GM19372 (cell line): ENCODE results near the gene TRMT112.

Experiments
- ATAC-seq: cut with Tn5 transposase; IDR thresholded peaks from one replicate; pipeline ENCODE4 v1.9.1; 2021; ENCODE audit warnings: mild to moderate bottlenecking, low read depth, moderate library complexity; ENCODE audit not compliant: unreplicated experiment

Gene TRMT112

DNA sequence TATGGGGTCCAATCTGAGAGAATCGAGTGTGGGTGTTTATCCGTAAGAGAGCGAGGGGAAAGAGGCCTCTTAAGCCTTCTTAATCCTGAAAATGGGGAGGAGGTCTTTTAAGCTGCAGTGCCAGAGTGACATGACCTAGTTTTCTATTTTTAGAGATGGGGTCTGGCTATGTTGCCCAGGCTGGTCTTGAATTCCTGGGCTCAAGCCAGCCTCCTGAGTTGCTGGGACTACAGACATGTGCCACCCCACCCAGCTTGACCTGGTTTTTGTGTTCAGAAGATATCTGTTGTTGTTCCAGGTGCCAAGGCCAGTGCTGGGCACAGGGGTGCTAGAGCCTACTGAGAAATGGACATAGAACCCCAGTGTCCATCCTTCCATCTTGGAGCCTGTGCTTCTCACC lies 34.3 kb downstream of the TRMT112 start:
- ATAC-seq: no peak

DNA sequence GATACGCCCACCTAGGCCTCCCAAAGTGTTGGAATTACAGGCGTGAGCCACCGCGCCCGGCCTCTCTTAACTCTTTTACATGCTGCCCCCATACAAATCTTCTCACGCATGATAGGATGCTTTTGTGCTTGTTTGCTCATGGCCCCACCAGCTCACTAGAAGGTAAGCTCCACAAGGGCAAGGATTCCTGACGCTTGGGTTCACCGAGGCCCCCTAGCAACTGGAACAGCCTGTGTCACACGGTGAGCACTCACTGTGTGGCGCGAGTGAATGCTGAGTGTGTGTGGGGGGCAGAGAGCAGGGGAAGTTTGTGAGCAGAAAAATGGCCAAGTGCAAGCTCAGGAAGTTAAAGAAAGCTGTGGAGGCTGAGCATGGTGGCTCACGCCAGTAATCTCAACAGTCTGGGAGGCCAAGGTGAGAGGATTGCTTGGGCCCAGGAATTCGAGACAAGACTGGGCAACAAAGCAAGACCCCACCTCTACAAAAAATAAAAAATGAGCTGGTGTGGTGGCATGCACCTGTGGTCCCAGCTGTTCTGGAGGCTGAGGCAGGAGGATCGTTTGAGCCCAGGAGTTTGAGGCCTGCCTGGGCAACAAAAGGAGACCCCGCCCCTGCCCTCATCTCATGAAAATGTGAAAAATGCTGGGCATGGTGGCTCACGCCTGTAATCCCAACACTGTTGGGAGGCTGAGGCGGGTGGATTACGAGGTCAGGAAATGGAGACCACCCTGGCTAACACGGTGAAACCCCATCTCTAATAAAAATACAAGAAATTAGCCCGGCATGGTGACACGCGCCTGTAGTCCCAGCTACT lies 35.2 kb downstream of the TRMT112 start:
- ATAC-seq: no peak

DNA sequence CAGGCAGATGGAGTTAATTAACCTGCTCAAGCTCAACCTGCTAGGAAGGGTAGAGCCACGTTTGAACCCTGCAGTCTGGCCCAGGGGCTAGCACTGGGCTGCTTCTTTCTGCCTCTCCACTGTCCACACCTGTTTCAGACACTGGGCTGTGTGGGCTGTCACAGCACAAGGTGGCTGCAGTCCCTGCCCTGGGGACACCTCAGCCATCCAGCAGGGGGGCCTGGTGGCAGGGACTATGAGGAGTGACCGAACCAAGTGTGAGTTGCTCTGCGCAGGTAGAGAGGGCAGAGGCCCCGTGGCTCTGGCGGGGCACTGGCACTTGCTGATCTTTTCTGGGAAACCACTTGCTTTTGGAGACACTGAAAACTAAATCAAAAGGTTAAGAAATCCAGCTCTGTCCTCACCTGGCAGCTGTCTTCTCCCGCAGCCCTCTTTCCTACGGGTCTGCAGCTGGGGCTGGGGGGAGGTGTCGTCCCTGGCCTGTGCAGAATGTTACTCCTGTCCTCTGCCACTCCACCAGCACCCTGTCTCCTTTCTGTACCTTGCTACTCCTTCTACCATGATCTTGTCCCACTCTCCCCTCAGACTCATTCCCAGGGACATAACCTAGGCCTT lies 38.7 kb downstream of the TRMT112 start:
- no peak for ATAC-seq

DNA sequence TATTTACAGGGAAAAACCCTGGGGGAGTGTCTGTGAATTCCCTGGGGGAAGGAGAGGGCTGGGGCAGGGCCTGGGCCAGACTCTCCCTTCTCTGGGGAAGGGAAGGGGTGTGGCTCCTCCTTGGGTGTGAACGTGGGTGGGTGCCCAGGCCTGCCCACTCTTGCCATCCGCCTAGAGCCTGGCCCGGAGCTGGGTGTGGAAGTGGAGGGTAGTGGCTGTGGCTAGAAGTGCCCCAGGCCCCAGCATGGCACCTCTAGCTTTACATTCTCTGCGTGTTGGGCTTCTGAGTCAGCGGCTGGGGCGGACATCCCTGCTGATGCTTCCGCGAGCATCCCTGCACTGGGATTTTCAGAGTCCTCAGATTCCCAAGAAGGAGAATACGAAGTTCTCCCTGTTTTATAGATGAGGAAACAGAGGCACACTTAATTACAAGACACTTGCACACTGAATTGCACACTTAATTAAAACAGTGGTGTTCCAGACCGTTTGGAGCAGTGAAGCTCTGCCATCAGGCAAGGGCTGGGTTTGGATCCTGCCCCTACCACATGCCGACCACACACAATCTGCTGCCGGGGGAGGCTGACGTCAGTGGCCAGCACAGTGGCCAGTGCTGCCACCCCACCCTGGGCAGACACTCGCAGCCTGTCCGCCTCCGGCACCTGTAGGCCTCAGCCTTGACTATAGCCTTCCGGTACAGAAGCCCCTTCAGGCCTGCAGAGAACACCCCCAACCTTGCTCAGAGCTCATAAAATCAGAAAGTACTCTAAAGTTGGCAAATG lies 40.5 kb downstream of the TRMT112 start:
- ATAC-seq: no peak

DNA sequence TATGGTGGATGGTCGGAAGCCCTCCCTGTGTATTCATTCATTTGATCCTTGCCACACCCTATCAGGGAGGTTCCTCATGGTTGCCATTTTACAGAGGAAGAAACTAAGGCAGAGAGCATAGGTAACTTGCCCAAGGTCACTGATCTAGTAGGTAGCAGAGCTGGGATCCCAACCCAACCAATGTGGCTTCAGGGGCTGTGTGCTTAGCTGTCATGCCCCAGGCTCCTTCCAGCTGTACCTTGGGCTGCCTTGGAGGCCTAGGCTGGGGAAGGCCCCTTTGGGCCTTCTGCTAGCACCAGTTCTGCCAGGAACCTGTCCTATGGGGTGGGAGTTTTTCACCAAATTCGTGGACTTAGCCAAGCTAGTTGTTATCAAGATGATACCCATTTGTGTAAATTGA lies 41.5 kb downstream of the TRMT112 start:
- no peak for ATAC-seq

DNA sequence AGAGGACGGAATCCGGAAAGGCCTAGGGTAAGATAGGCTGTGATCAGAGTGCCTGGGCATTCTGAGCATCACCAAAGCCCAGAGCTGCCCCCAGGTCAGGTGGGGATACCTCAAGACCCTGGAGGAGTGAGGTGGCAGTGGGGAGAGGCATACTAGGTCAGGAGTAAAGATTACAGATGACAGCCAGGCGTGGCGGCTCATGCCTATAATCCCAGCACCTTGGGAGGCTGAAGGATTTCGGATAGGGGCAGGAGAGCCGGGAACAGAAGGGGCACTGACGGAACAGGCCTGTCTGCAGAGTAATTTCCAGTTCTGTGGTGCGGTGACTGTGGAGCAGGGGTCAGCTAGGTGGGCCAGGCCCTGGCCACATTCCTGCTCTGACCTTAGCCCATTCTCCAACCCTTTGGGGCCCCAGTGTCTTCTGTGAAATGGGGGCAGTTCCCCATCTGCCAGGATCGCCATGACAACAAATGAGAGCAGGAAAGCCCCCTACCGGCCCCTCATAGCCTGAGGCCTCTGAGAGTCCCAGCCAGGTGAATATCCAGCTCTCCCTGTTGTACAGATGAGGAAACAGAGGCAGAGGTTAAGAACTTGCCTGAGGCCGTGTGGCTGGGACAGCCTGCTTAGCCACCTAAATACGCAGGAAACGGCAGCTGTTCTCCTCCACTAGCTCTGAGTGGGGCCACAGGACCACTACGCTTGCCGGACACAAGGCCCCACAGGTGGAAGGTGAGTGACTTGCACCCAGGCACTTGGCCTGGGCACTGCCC lies 42.1 kb downstream of the TRMT112 start:
- ATAC-seq: no peak

DNA sequence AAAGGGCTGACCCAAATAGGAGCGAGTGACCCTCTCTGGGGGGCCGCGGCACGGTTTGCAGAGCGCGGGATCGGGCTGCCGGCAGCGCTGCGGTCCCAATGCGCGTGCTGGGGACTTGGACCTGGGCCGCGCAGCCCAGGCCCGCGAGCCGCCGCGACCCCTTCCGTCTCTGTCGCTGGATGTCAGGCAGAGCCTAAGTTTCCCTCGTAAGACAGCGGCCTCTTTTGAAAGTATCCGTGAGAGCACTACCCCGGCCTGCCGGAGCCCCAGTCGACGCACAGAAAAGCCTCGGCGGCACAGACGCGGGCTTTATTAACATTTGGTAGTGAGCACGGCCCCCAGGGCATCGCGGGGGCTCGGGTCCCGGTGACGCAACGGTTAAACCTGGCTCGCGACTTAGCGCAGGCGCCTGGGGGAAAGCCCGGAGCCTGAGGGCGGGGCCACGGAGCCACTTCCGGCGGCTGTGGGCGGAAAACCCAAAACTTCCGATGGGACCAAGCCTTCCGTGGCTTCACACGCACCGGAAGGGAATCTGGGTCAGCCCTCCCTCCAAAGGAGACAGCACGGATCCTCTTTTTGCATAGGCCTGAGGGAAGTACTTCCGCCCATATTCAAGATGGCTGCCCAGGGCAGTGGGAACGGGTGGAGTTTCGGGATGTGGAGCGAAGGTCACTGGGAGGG lies 47.7 kb downstream of the TRMT112 start:
- peak; percentile 64 for ATAC-seq

DNA sequence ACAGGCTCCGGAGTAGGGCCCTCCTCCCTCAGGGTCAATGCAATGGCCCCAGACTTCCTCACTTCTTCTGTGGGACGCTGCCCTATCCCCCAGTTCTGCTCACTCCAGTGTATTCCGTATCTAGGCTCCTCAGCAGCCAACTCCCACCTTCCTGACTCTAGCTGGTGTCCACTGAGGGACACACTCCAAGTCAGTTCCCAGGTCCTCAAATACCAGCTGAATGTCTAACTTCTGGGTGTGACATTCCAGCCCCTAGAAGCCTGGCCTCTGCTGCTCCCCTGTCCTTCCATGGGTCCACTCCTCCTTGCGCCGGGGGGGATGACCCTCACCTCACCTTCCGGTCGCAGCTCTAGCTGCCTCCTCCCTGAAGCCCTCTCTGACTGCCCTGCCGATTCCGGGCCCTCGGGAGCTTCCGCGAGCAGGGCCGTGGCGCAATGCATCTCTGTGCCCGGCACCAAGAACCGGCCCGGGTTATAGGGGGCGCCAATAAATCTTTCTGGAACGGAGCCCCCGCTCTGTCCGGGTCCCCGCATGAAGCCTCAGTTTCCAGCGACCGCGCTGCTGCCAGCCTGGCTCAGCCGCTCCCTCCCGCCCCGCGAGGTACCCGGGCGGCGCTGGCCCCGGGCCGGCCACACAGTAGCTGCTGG lies 48.3 kb downstream of the TRMT112 start:
- peak; percentile 3 for ATAC-seq

DNA sequence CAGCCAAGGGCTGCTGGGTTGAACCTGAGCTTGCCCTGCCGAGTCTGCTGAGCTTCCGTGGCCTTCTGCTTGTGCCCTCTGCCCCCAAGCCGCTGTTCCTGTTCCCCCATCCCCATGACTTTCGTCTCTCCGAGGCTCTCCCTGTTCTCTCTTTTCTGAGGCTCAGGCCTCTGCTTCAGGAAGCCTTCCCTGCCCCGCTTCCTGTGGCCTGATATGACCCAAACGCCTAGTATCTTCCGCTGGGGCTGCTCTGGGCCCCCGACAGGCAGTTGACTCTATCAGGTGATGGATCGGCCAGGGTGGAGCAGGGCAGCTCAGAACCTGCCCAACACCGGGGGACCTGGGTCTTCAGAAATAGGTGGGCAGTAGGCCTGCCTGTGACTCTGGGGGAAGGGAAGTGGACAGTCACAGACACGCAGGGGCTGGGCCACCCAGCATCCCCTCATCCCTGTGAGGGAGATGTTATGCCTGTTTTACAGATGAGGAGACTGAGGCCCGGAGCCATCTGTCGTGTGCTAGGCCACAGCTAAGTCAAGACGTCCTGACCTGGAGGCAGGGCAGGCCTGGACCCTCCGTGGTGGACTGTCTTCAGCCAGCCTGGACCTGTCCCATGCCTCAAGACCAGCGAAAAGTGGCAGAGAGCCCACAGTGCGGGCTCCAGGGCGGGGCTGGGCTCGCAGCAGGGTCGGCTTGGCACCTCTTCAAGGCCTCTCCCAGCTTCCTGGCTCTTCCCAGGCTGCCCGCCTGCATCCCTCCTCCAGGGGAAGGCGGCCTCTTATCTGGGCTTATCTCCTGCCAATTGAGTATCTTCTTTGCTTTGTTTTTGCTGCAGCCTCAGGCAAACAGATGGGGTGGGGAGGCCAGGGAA lies 49.1 kb downstream of the TRMT112 start:
- ATAC-seq: no peak

DNA sequence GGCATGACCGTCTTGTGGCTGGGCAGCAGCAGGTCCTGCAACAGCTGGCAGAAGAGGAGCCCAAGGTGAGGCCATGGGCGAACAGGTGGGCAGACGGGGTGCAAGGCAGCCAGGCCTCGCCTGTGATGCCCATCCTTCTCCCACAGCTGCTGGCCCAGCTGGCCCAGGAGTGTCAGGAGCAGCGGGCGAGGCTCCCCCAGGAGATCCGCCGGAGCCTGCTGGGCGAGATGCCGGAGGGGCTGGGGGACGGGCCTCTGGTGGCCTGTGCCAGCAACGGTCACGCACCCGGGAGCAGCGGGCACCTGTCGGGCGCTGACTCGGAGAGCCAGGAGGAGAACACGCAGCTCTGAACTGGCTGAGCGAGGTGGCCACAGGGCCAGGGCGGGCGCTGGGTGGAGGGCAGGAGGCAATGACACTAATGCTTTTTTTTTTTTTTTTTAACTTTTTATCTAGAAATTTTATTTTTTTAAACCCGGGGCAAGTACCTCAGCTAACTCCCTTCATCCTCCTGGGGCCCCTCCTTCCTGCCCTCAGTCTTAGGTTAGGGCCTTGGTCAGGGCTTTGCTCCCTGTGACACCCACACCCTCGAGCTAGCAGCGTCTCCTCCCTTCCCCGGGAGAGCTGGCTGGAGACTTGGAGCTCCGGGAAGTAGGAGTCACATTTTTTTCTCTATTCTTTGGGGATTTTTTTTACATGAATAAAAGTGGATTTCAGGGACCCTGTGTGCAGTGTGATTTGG lies 50.0 kb downstream of the TRMT112 start:
- ATAC-seq: no peak
